ENCODE data around the gene NFE2.
"Not testable (repeated sequence)": the region's sequence is repeated elsewhere in the genome, so short reads cannot be mapped to it uniquely, and the experiment has no call there.

Gene NFE2

GRCh38 chr12:54284070-54284780 lies 16.6 kb downstream of the NFE2 start:
- DNase-seq (ENCODE audit: low read depth, low spot score), result not testable (repeated sequence)

GRCh38 chr12:54282949-54283593 lies 17.7 kb downstream of the NFE2 start:
- DNase-seq (ENCODE audit: low read depth, low spot score), result no peak

GRCh38 chr12:54281694-54282093 lies 19.1 kb downstream of the NFE2 start:
- DNase-seq (ENCODE audit: low read depth, low spot score), result not testable (repeated sequence)

GRCh38 chr12:54281261-54281638 lies 19.6 kb downstream of the NFE2 start:
- not testable (repeated sequence) for DNase-seq (ENCODE audit: low read depth, low spot score)

- peak; percentile 99 for DNase-seq (ENCODE audit: low read depth, low spot score)
These were observed 20.2 kb downstream of the NFE2 start, which contains the start of gene HNRNPA1 for GRCh38 chr12:54280468-54281260. Gene HNRNPA1, plus strand, starts transcription at chr12:54280726. Its CDS starts 82 bp downstream, at chr12:54280808.

- DNase-seq (ENCODE audit: low read depth, low spot score), result peak; percentile 99
These were observed 21.0 kb downstream of the NFE2 start, which contains the start of gene CBX5 for GRCh38 chr12:54279632-54280467. Gene CBX5, minus strand, starts transcription at chr12:54280122. Its CDS starts 22,472 bp downstream, at chr12:54257650.

GRCh38 chr12:54279227-54279631 lies 21.6 kb downstream of the NFE2 start:
- no peak for DNase-seq (ENCODE audit: low read depth, low spot score)

- no peak for DNase-seq (ENCODE audit: low read depth, low spot score)
These were observed 23.0 kb downstream of the NFE2 start for GRCh38 chr12:54277823-54278276.

GRCh38 chr12:54276368-54276767 lies 24.4 kb downstream of the NFE2 start:
- no peak for DNase-seq (ENCODE audit: low read depth, low spot score)

- no peak for DNase-seq (ENCODE audit: low read depth, low spot score)
These were observed 26.8 kb downstream of the NFE2 start for GRCh38 chr12:54273981-54274380.

- DNase-seq (ENCODE audit: low read depth, low spot score), result no peak
These were observed 28.6 kb downstream of the NFE2 start for GRCh38 chr12:54272214-54272613.

GRCh38 chr12:54270345-54270744 lies 30.5 kb downstream of the NFE2 start:
- DNase-seq (ENCODE audit: low read depth, low spot score), result no peak

GRCh38 chr12:54266852-54267251 lies 34.0 kb downstream of the NFE2 start:
- DNase-seq (ENCODE audit: low read depth, low spot score), result no peak

GRCh38 chr12:54265364-54265812 lies 35.4 kb downstream of the NFE2 start:
- DNase-seq (ENCODE audit: low read depth, low spot score), result no peak

GRCh38 chr12:54262403-54262925 lies 38.4 kb downstream of the NFE2 start:
- no peak for DNase-seq (ENCODE audit: low read depth, low spot score)

- DNase-seq (ENCODE audit: low read depth, low spot score), result no peak
These were observed 38.9 kb downstream of the NFE2 start for GRCh38 chr12:54261815-54262402.

- DNase-seq (ENCODE audit: low read depth, low spot score), result no peak
These were observed 41.4 kb downstream of the NFE2 start for GRCh38 chr12:54259194-54260011.

- no peak for DNase-seq (ENCODE audit: low read depth, low spot score)
These were observed 42.6 kb downstream of the NFE2 start for GRCh38 chr12:54258201-54258681.

- no peak for DNase-seq (ENCODE audit: low read depth, low spot score)
These were observed 43.5 kb downstream of the NFE2 start for GRCh38 chr12:54257332-54257731.
